Endothelial cell of umbilical vein (primary cell): ENCODE results near the gene PACRGL. TPM values are rescaled to one million over a fixed set of nuclear protein-coding genes. Genes with fewer than 3 reads are reported as not detected.

Source experiments
- BruUV-seq: library from RNA; stranded (reverse); fragments of 400-500 nt; replicated peaks from 2 replicates; lab custom pipeline; 2021; lab: Mats Ljungman, UMichigan
- CTCF ChIA-PET: fragments of 300-600, 350-600 bp; sonication (Branson Sonifier 250); formaldehyde crosslinking; loops from one replicate; lab custom pipeline; 2021; ENCODE audit warnings: antibody characterized with exemption, inconsistent platforms; lab: Charles Lee
- POLR2A ChIA-PET: fragments of 300-600, 350-600 bp; sonication (Branson Sonifier 250); formaldehyde crosslinking; loops from one replicate; lab custom pipeline; 2021; ENCODE audit warnings: antibody characterized with exemption, inconsistent platforms; lab: Charles Lee
- DNase-seq: peaks from one replicate; pipeline ENCODE4 v3.0.0-alpha.2; 2011; ENCODE audit warnings: low read depth, low spot score
- FAIRE-seq: peaks from 2 replicates; lab custom pipeline; 2011; peaks lifted over from hg19 to GRCh38; lab: Jason Lieb, UNC
- H2AFZ ChIP-seq: 2 replicates; pipeline ENCODE4 v1.6.0; 2012; ENCODE audit warnings: low read depth, low read length, control low read depth, inconsistent platforms
- H3K27ac ChIP-seq: 2 replicates; pipeline ENCODE4 v1.5.1; 2011; ENCODE audit warnings: low read depth, mild to moderate bottlenecking, control low read depth, low read length, moderate library complexity; ENCODE audit not compliant: insufficient read depth
- H3K27me3 ChIP-seq, 2 experiments: 2 replicates each; pipeline versions ENCODE4 v1.6.0 to v1.6.1; 2011; ENCODE audit warnings: low read length in 2 of 2, mixed read lengths in 1 of 2; ENCODE audit not compliant: control insufficient read depth in 2 of 2, insufficient read depth in 2 of 2
- H3K36me3 ChIP-seq, 2 experiments: 2 replicates in 1 of 2; 3 replicates in 1 of 2; pipeline ENCODE4 v1.5.1; 2011; ENCODE audit warnings: low read length in 2 of 2, mild to moderate bottlenecking in 1 of 2, moderate library complexity in 1 of 2; ENCODE audit not compliant: control insufficient read depth in 2 of 2, insufficient read depth in 2 of 2; ENCODE audit errors: extremely low read depth in 1 of 2
- H3K4me1 ChIP-seq: 3 replicates; pipeline ENCODE4 v1.5.1; 2011; ENCODE audit warnings: mild to moderate bottlenecking, low read length; ENCODE audit not compliant: control insufficient read depth, insufficient read depth; ENCODE audit errors: extremely low read depth
- H3K4me2 ChIP-seq: 2 replicates; pipeline ENCODE4 v1.6.1; 2011; ENCODE audit warnings: low read length, control low read depth, mixed read lengths; ENCODE audit not compliant: insufficient read depth
- H3K4me3 ChIP-seq, 3 experiments: fragments of 200-600 bp in 1 of 3; sonication (generic), shearing (Covaris generic) in 1 of 3; replicated peaks in 1 of 3; 2 replicates each; pipeline ENCODE4 v1.5.1; 2011 to 2016; ENCODE audit warnings: control low read depth in 3 of 3, low read length in 3 of 3, mild to moderate bottlenecking in 2 of 3, inconsistent platforms in 1 of 3, low read depth in 1 of 3, moderate library complexity in 1 of 3; ENCODE audit not compliant: insufficient read depth in 1 of 3
- H3K79me2 ChIP-seq: 2 replicates; pipeline ENCODE4 v1.6.0; 2012; ENCODE audit warnings: low read length, inconsistent platforms; ENCODE audit not compliant: control insufficient read depth, insufficient read depth
- H3K9ac ChIP-seq: replicated peaks from 2 replicates; pipeline ENCODE3; 2011; ENCODE audit warnings: low read length, control low read depth; ENCODE audit not compliant: insufficient read depth; ENCODE audit errors: extremely low read depth
- H3K9me1 ChIP-seq: replicated peaks from 3 replicates; pipeline ENCODE4 v1.6.0; 2011; ENCODE audit warnings: mild to moderate bottlenecking, low read length; ENCODE audit not compliant: control insufficient read depth, insufficient read depth; ENCODE audit errors: extremely low read depth
- H3K9me3 ChIP-seq: replicated peaks from 2 replicates; pipeline ENCODE4 v1.5.1; 2012; ENCODE audit warnings: low read length, inconsistent platforms; ENCODE audit not compliant: control insufficient read depth, insufficient read depth
- H4K20me1 ChIP-seq: replicated peaks from 2 replicates; pipeline ENCODE3; 2011; ENCODE audit warnings: mild to moderate bottlenecking, low read length; ENCODE audit not compliant: control insufficient read depth, insufficient read depth; ENCODE audit errors: extremely low read depth
- CTCF ChIP-seq, 2 donors: IDR thresholded peaks; 1 replicate in 1 of 2; 2 replicates in 1 of 2; pipeline ENCODE4 v1.5.1; 2011; ENCODE audit warnings: low read length in 2 of 2, mild to moderate bottlenecking in 2 of 2, moderate library complexity in 2 of 2, control low read depth in 1 of 2, inconsistent platforms in 1 of 2, low read depth in 1 of 2; ENCODE audit not compliant: insufficient read depth in 1 of 2; ENCODE audit errors: extremely low read depth in 1 of 2
- EZH2 ChIP-seq: IDR thresholded peaks from 2 replicates; pipeline ENCODE4 v1.6.1; 2012; ENCODE audit warnings: borderline replicate concordance, low read depth, mild to moderate bottlenecking, moderate library complexity, low read length, inconsistent platforms; ENCODE audit not compliant: severe bottlenecking
- FOS ChIP-seq: IDR thresholded peaks from 2 replicates; pipeline ENCODE4 v1.6.1; 2011; ENCODE audit warnings: mild to moderate bottlenecking, low read length, moderate library complexity, borderline replicate concordance; ENCODE audit not compliant: insufficient read depth
- GATA2 ChIP-seq: IDR thresholded peaks from 2 replicates; pipeline ENCODE4 v1.7.0; 2011; ENCODE audit warnings: low read depth, mild to moderate bottlenecking, moderate library complexity, mixed read lengths, low read length; ENCODE audit not compliant: insufficient read length, insufficient read depth
- JUN ChIP-seq: IDR thresholded peaks from 2 replicates; pipeline ENCODE4 v1.6.1; 2011; ENCODE audit warnings: borderline replicate concordance, low read depth; ENCODE audit not compliant: insufficient read length, insufficient read depth
- MAX ChIP-seq: IDR thresholded peaks from 2 replicates; pipeline ENCODE4 v1.6.1; 2011; ENCODE audit not compliant: insufficient read depth, insufficient read length
- MYC ChIP-seq: IDR thresholded peaks from one replicate; pipeline ENCODE4 v1.6.1; 2011; ENCODE audit warnings: mild to moderate bottlenecking, low read depth, low read length
- POLR2A ChIP-seq: IDR thresholded peaks from 2 replicates; pipeline ENCODE4 v1.6.1; 2012; ENCODE audit warnings: low read depth, mild to moderate bottlenecking, control low read depth, low read length
- POLR2AphosphoS5 ChIP-seq: IDR thresholded peaks from 2 replicates; pipeline ENCODE4 v1.6.1; 2012; ENCODE audit warnings: low read depth, mild to moderate bottlenecking, control low read depth, low read length, moderate library complexity; ENCODE audit not compliant: insufficient read depth
- dilution Hi-C: fragments of 300-500 bp; cut with MboI; formaldehyde crosslinking; loops from one replicate; pipeline ENCODE4 v1.15.0; 2019; ENCODE audit warnings: low sequenced_read_pairs; ENCODE audit not compliant: extremely low pct_ligation_motif_present
- intact Hi-C: fragments of 100-400 bp; cut with micrococcal nuclease; formaldehyde crosslinking; loops from one replicate; pipeline ENCODE4 v1.10.0; 2022
- polyA plus RNA-seq, 4 experiments: library from polyadenylated mRNA; depleted of rRNA in 3 of 4; stranded (reverse) in 3 of 4; unstranded in 1 of 4; fragments of >200 nt; gene quantifications; 2 replicates each; pipeline versions ENCODE4 v1.2.1 to v1.2.3, GENCODE V29; 2011 to 2012; ENCODE audit warnings: missing spikeins in 1 of 4
- total RNA-seq: library from RNA; stranded (reverse); gene quantifications from 2 replicates; pipeline ENCODE4 v1.2.3, GENCODE V29; 2021

Gene PACRGL
- total and polyA plus RNA-seq, 2 donors (not counting 3 experiments of a cell fraction or from before 2014, with no cell fraction given) = 9.2 to 19.2 TPM

DNA sequence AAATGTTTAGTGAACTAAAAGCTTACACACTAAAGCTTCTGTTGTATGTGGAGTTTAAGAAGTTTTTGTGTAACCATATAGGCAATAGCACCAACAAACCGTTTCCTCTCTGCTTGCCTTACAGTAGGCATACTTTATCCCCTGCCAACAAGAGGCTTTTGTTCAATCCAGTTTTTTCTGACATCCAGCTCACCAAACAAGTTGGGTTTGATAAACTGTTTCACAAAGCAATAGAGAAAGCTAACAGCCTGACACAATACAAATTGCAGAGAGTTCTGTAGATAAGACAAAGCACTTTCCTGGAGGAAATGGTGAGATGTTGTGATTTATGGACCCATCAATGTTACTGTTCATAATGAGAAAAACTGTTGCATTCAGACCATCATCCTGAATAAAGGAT lies 53.8 kb downstream of the PACRGL start:
- Histone ChIP-seq H3K9me3 (no peaks in the 10 kb centered on the region), H3K9ac (no peak overlapping the region), H3K27me3 (no peaks in the 10 kb centered on the region), H3K36me3 (no peaks in the 10 kb centered on the region), H4K20me1 (no peaks in the 10 kb centered on the region), H3K79me2 (no peaks in the 10 kb centered on the region), H3K9me1 (no peaks in the 10 kb centered on the region), H2AFZ (no peak overlapping the region), H3K27ac (no peak overlapping the region), H3K4me3 (no peak overlapping the region), H3K4me2 (no peak overlapping the region), H3K4me1 (no peaks in the 10 kb centered on the region)
- no peak for FAIRE-seq
- intact Hi-C loops (no loop called here), dilution Hi-C loops (no loop called here)
- no peak for TF ChIP-seq FOS
- TF ChIP-seq JUN = no peak
- no peak for TF ChIP-seq CTCF (IDR thresholded peaks at IDR 0.05; ENCODE audit: extremely low read depth in 1 of 2, insufficient read depth in 1 of 2, low read depth in 1 of 2, low read length in 2 of 2)
- no peak for TF ChIP-seq POLR2AphosphoS5
- no peak for TF ChIP-seq MAX
- TF ChIP-seq MYC = no peak
- no peak for TF ChIP-seq POLR2A
- TF ChIP-seq EZH2 = no peak
- no peak for TF ChIP-seq GATA2
- POLR2A ChIA-PET = no interaction called here
- BruUV-seq = no TSS peak
- CTCF ChIA-PET = no interaction called here
- no peak for DNase-seq
